SKM-1 treated with dmso at 0.1 percent for 144 hours (cell line): Measurements from ENCODE around the gene FIS1.
"Not testable (repeated sequence)": the region's sequence is repeated elsewhere in the genome, so short reads cannot be mapped to it uniquely, and the experiment has no call there.

Experiments
- DNase-seq: peaks from one replicate; lab custom pipeline; 2025; ENCODE audit not compliant: unreplicated experiment; lab: John Stamatoyannopoulos, UW

Gene FIS1

GRCh38 chr7:101244375-101245146, at the start of gene FIS1:
FIS1 (minus strand) TSS chr7:101245081; CDS start chr7:101245004, 77 bp downstream.
- peak; percentile 90 for DNase-seq

GRCh38 chr7:101294039-101294831, 49.4 kb upstream of the FIS1 start:
- DNase-seq = no peak

- not testable (repeated sequence) for DNase-seq
Observed at GRCh38 chr7:101293069-101294021, 48.5 kb upstream of the FIS1 start.

DNA sequence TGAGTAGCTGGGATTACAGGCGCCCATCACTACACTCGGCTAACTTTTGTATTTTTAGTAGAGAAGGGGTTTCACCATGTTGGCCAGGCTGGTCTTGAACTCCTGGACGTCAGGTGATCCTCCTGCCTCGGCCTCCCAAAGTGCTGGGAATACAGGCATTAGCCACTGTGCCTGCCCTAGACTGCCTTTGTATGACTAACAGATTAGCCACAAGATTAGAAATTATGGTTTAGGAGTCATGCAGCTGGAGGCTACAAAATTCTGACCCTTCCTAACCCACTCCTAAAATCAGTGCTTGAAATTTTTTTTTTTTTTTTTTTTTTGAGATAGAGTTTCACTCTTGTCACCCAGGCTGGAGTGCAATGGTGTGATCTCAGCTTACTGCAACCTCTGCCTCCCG, 47.7 kb upstream of the FIS1 start:
- DNase-seq = not testable (repeated sequence)

- DNase-seq = peak; percentile 7
Observed at GRCh38 chr7:101290186-101291037, 45.5 kb upstream of the FIS1 start.

GRCh38 chr7:101289687-101290086, 44.8 kb upstream of the FIS1 start:
- DNase-seq = not testable (repeated sequence)

DNA sequence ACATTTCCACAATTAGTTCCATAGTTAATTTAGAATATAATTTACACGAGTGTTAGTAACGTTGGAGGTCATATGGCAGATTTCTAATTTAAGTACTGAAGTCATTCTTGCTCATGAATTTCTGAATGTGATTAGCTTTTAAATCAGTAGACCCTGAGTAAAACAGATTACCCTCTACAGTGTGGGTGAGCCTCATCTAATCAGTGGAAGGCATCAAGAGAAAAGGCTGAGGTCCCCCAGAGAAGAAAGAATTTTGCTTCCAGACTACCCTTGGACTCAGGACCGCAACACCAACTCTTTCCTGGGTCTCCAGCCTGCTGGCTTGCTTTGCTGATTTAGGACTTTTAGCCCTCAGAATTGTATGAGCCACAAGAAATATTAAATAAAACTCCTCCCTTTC, 43.6 kb upstream of the FIS1 start:
- DNase-seq = no peak

DNA sequence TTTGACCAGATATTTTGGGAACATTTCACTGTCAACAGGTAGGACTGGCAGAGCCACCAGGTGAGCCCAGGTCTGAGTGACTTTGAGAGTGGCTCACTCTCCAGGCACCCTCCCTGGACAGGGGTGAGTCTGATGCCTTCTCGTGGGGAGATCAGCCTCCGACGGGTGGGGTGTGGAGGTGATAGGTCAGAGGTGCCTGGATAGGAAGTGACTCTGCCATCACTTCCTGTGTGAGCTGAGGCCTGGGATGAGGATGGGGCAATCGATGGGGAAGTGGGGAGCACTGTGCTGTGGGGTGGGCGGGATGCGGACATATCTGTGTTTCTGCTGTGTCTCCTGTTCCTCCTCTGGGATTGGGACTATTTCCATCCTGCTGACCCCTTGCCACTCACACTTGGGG, 42.2 kb upstream of the FIS1 start:
- DNase-seq = peak; percentile 41

- DNase-seq = not testable (repeated sequence)
Observed at GRCh38 chr7:101285880-101286279, 41.0 kb upstream of the FIS1 start.

DNA sequence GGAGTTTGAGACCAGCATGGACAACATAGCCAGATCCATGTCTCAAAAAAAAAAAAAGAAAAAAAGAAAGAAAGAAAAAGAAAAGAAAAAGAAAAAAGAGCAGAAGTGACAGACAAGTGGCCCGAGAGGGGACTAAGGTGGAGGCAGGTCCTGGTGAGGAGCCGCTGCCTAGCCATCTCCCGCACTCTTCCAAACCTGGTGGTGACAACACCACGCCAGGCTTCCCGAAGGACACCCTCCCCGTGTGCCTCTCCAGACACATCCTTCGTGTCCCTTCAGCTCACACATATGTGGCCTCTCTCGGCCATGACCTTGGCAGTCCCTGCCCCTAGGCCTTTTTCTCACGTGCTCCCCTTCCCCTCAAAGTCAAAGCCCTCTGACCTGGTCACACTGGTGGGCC, 40.3 kb upstream of the FIS1 start:
- no peak for DNase-seq

DNA sequence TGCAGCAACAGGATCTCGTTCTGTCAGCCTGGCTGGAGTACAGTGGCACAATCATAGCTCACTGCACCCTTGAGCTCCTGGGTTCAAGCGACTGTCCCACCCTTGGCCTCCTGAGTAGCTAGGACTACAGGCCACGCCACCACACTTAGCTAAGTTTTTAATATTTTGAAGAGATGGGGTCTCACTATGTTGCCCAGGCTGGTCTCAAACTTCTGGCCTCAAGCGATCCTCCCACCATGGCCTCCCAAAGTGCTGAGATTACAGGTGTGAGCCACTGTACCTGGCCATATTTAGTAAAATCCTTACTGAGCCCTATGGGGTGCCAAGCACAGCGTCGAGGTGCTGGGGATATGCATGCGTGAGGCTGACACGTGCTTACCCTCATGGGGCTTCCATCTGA, 36.0 kb upstream of the FIS1 start:
- not testable (repeated sequence) for DNase-seq

DNA sequence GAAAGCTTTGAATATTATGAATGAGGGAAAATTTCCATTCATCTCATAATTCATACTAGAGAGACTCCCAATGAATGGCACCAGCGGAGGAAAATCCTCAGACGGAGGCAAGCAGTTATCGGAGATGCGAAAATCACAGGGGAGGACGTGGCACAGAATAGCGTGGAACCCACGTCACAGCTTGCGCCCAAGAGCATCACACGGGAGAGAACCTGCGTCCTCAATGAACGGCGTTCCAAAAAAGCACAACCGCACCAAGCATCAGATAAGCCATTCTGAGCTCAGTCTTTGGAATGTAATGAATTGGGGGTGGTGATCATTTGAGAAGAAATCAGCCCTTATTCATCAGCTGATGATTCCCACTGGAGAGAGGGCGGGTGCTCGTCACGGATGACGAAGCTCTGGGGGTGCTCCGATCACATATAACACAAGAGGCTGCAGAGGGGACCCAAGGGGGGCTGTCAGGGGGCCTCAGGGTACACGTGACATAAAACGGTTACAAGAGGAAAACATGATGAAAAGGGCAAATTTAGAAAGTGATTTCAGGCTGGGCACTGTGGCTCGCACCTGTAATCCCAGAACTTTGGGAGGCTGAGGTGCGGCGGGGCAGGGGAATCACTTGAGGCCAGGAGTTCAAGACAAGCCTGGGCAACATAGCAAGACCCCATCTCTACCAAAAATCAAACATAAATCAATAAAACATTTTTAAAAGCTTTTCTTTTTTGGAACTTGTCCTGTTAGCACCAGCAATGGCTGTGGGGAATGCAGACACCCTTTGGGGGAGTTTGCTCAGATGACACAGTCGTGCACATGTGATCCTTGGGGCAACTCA, 33.8 kb upstream of the FIS1 start:
- no peak for DNase-seq

DNA sequence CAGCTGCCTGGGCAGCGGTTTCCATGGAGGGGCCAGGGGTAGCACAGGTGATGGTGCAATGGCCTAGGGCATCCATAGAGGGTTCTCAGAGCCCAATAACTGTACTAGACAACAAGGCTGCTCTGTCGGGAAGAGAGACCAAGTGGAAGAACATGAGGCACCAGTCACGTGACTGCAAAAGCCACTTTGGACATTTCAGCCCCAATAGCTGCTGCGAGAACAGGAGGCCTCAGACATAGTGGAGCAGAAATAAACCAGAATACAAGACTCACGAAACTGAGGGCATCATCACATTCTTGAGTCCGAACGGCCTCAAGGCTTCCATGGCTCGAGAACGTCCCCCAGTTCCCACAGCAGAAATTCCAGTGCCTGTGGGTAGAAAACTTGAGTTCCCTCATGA, 32.3 kb upstream of the FIS1 start:
- no peak for DNase-seq

- DNase-seq = no peak
Observed at GRCh38 chr7:101273206-101273605, 28.3 kb upstream of the FIS1 start.

GRCh38 chr7:101271021-101271420, 26.1 kb upstream of the FIS1 start:
- no peak for DNase-seq

DNA sequence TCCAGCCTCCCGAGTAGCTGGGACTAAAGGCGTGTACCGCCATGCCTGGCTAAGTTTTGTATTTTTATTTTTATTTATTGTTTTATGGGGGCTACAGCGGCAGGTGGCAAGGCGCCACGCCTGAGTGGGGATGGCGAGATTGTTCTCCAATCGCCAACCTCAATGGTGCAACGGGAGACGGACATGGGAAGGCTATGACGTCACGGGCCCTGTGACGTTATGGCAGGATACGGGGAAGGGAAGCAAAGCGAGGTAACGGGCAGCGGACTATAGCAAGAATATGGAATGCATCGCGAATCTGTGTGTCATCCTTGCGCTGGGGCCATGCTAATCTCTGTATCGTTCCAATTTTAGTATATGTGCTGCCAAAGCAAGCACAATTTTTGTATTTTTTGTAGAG, 24.8 kb upstream of the FIS1 start:
- DNase-seq = no peak

GRCh38 chr7:101265622-101266516, 21.0 kb upstream of the FIS1 start:
- DNase-seq = no peak

- peak; percentile 43 for DNase-seq
Observed at GRCh38 chr7:101264102-101264706, 19.3 kb upstream of the FIS1 start.
